Tibial nerve (tissue), 4 donors: ENCODE results near the gene CD47.

ENCODE experiments used
- CTCF ChIP-seq, 5 experiments: fragments of 200-600 bp in 3 of 5; fragments of 450-650 bp in 2 of 5; sonication (generic) in 3 of 5; IDR thresholded peaks; one replicate each; pipeline ENCODE4 v1.5.1; 2016 to 2019; ENCODE audit warnings: antibody characterized with exemption in 5 of 5, mild to moderate bottlenecking in 3 of 5, moderate library complexity in 2 of 5
- EP300 ChIP-seq, 2 donors: sonication (generic); formaldehyde crosslinking; IDR thresholded peaks; one replicate each; pipeline ENCODE4 v1.6.1; 2017; ENCODE audit warnings: antibody characterized with exemption in 2 of 2, mild to moderate bottlenecking in 1 of 2
- POLR2A ChIP-seq, 2 donors: fragments of 450-650 bp; IDR thresholded peaks; one replicate each; pipeline ENCODE4 v1.6.1; 2017; ENCODE audit warnings: antibody characterized with exemption in 2 of 2, mild to moderate bottlenecking in 2 of 2, moderate library complexity in 2 of 2

- TF ChIP-seq CTCF (IDR thresholded peaks at IDR 0.05) (no peak), POLR2A (IDR thresholded peaks at IDR 0.05) (no peak), EP300 (IDR thresholded peaks at IDR 0.05) (no peak)
These were observed 12.4 kb upstream of the CD47 start for GRCh38 chr3:108103040-108103751.
